ENCODE data around the gene INS. TPM values are rescaled to one million over a fixed set of nuclear protein-coding genes. Genes with fewer than 3 reads are reported as not detected.

INS gene
- total and polyA plus RNA-seq, 2 of the 13 experiments (the other 11 are each of a cell fraction or from before 2014, with no cell fraction given): not detected

GRCh38 chr11:2137202-2138067, 23.6 kb downstream of the INS start (continued):
- TF ChIP-seq ZNF841 (CRISPR knock-in tag; IDR thresholded peaks at IDR 0.05; ENCODE audit: borderline replicate concordance) (no peak), AHDC1 (CRISPR knock-in tag; IDR thresholded peaks at IDR 0.05; ENCODE audit: borderline replicate concordance) (0 out of 2 replicates have a peak, but pooled peaks have one; percentile 16), FOXO4 (CRISPR knock-in tag; conservative IDR thresholded peaks at IDR 0.05) (0 out of 2 replicates have a peak, but pooled peaks have one; percentile 26), HNRNPK (IDR thresholded peaks at IDR 0.05; ENCODE audit: low read depth, low read length, poor library complexity, severe bottlenecking) (peak; percentile 3), MED1 (CRISPR knock-in tag; IDR thresholded peaks at IDR 0.05) (peak; percentile 35; the same call in 1 of the 2 replicates), EP300 (IDR thresholded peaks at IDR 0.05; ENCODE audit: low read depth in 2 of 2, low read length in 2 of 2) (no peak), EP300 (CRISPR knock-in tag; IDR thresholded peaks at IDR 0.05; ENCODE audit: borderline replicate concordance) (no peak), SIN3A (IDR thresholded peaks at IDR 0.05; ENCODE audit: borderline replicate concordance, low read depth, low read length) (0 out of 2 replicates have a peak, but pooled peaks have one; percentile 56), ZNF329 (CRISPR knock-in tag; IDR thresholded peaks at IDR 0.05; ENCODE audit: low read depth) (0 out of 2 replicates have a peak, but pooled peaks have one; percentile 27), ZBTB33 (CRISPR knock-in tag; IDR thresholded peaks at IDR 0.05) (no peak), KDM5A (IDR thresholded peaks at IDR 0.05; ENCODE audit: borderline replicate concordance, low read length) (0 out of 2 replicates have a peak, but pooled peaks have one; percentile 35), KLF12 (CRISPR knock-in tag; IDR thresholded peaks at IDR 0.05; ENCODE audit: borderline replicate concordance) (no peak), SALL2 (CRISPR knock-in tag; IDR thresholded peaks at IDR 0.05) (peak; percentile 45; the same call in 1 of the 2 replicates), TEAD3 (CRISPR knock-in tag; optimal IDR thresholded peaks at IDR 0.05; ENCODE audit: borderline replicate concordance) (peak; percentile 44)
- TF ChIP-seq, protein P1, sequence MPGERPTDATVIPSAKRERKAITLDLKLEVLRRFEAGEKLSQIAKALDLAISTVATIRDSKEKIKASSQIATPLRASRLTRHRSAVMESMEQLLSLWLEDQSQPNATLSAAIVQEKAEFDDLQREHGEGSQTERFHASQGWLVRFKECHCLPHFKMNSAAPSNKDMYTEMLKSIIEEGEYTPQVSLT (CRISPR knock-in tag; IDR thresholded peaks at IDR 0.05; ENCODE audit: borderline replicate concordance, low read depth): no peak

Measured in HepG2 (cell line).